Panc1 (cell line): ENCODE data around the gene MEIS2. TPM values are rescaled to one million over a fixed set of nuclear protein-coding genes. Genes with fewer than 3 reads are reported as not detected.

Experiments
- ATAC-seq: fragments of 200-7000 bp; cut with Tn5 transposase; 2 replicates; pipeline ENCODE4 v1.9.1; 2020; ENCODE audit warnings: mild to moderate bottlenecking, moderate library complexity
- BruUV-seq: library from RNA; stranded (reverse); fragments of 400-500 nt; replicated peaks from 2 replicates; lab custom pipeline; 2021; lab: Mats Ljungman, UMichigan
- CTCF ChIA-PET: fragments of 300-600 bp; sonication (Branson Sonifier 250); formaldehyde crosslinking; loops from one replicate; lab custom pipeline; 2022; ENCODE audit warnings: antibody characterized with exemption; lab: Charles Lee
- POLR2A ChIA-PET: fragments of 300-600 bp; sonication (Branson Sonifier 250); formaldehyde crosslinking; loops from one replicate; lab custom pipeline; 2022; ENCODE audit warnings: antibody characterized with exemption; lab: Charles Lee
- DNase-seq: peaks from one replicate; pipeline ENCODE4 v3.0.0-alpha.2; 2010; ENCODE audit warnings: low read depth, low spot score
- H3K27ac ChIP-seq: 2 replicates; pipeline ENCODE4 v1.5.1; 2011; ENCODE audit warnings: mild to moderate bottlenecking, low read length, inconsistent platforms
- H3K27me3 ChIP-seq: fragments of 200-500 bp; sonication (Bioruptor generic); 2 replicates; pipeline ENCODE4 v1.6.0; 2014; ENCODE audit warnings: low read length, inconsistent platforms; ENCODE audit not compliant: control insufficient read depth, insufficient read depth
- H3K36me3 ChIP-seq: fragments of 200-500 bp; sonication (Bioruptor generic); 2 replicates; pipeline ENCODE4 v1.5.1; 2014; ENCODE audit warnings: inconsistent platforms, mild to moderate bottlenecking, low read length, moderate library complexity; ENCODE audit not compliant: control insufficient read depth, insufficient read depth
- H3K4me1 ChIP-seq: 2 replicates; pipeline ENCODE4 v1.5.1; 2011; ENCODE audit warnings: inconsistent platforms, mild to moderate bottlenecking, low read length, moderate library complexity; ENCODE audit not compliant: control insufficient read depth, insufficient read depth
- H3K4me3 ChIP-seq, 2 experiments: 2 replicates each; pipeline ENCODE4 v1.5.1; 2011 to 2012; ENCODE audit warnings: low read depth in 2 of 2, low read length in 2 of 2, mild to moderate bottlenecking in 2 of 2, inconsistent platforms in 1 of 2, moderate library complexity in 1 of 2
- H3K9me3 ChIP-seq: fragments of 200-500 bp; sonication (Bioruptor generic); 2 replicates; pipeline ENCODE4 v1.5.1; 2014; ENCODE audit warnings: low read depth, mild to moderate bottlenecking, inconsistent platforms, low read length, moderate library complexity; ENCODE audit not compliant: control insufficient read depth, insufficient read depth
- POLR2AphosphoS5 ChIP-seq: IDR thresholded peaks from 2 replicates; pipeline ENCODE4 v1.6.1; 2012; ENCODE audit warnings: mild to moderate bottlenecking, low read depth, low read length, moderate library complexity
- SIN3A ChIP-seq: IDR thresholded peaks from 2 replicates; pipeline ENCODE4 v1.6.1; 2012; ENCODE audit warnings: low read depth, mild to moderate bottlenecking, low read length, moderate library complexity, borderline replicate concordance; ENCODE audit not compliant: insufficient read depth
- TCF7L2 ChIP-seq: IDR thresholded peaks from 2 replicates; pipeline ENCODE4 v1.6.1; 2011; ENCODE audit warnings: mild to moderate bottlenecking, low read depth, low read length, inconsistent platforms
- in situ Hi-C: cut with HindIII; loops from 2 replicates; pipeline ENCODE4 v1.10.0; 2016; ENCODE audit warnings: low sequenced_read_pairs, low pct_unique_long_range_greater_than_20kb
- intact Hi-C: fragments of 100-400 bp; cut with micrococcal nuclease; formaldehyde crosslinking; loops from one replicate; pipeline ENCODE4 v1.10.0; 2022; ENCODE audit not compliant: unreplicated experiment
- total RNA-seq: library from RNA; stranded (reverse); gene quantifications from one replicate; pipeline ENCODE4 v1.2.1, GENCODE V29; 2021; ENCODE audit not compliant: unreplicated experiment
- TF ChIP-seq, protein P1 (sequence below), 2 experiments: IDR thresholded peaks; 2 replicates each; pipeline ENCODE4 v1.6.1; 2011 to 2012; ENCODE audit warnings: low read depth in 2 of 2, control low read depth in 1 of 2, low read length in 1 of 2, mild to moderate bottlenecking in 1 of 2, moderate library complexity in 1 of 2; ENCODE audit not compliant: insufficient read depth in 1 of 2
- TF ChIP-seq, protein P2 (sequence below): fragments of 450-650 bp; IDR thresholded peaks from 2 replicates; pipeline ENCODE4 v1.5.1; 2017; ENCODE audit warnings: mild to moderate bottlenecking

The MEIS2 gene
- total RNA-seq, 1 experiment from 2014 or later: 9.3 TPM

DNA sequence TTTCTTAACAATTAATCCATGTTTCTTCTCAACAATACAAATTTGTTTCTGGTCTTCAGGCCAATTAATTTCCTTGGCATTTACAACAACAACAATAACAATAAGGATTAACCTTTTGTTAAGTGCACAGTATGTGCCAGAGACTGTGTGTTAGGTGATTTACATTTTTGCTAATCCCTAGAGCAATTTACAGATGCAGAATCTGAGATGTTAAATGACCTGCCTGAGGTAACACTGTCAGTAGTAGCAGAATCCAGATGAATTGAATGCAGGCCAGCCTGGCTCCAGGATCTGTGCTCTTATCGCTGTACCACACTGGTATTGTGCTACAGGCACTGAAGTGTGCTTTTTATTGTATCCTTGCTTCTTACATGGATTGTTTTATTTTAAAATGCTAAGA, 122.2 kb downstream of the MEIS2 start:
- no peak for ATAC-seq
- DNase-seq: no peak
- no TSS peak for BruUV-seq
- ChIA-PET POLR2A (no interaction called here), CTCF (no interaction called here)
- Histone ChIP-seq H3K4me1 (no peaks in the 10 kb centered on the region), H3K9me3 (no peaks in the 10 kb centered on the region), H3K4me3 (no peak overlapping the region), H3K27ac (no peak overlapping the region), H3K36me3 (no peaks in the 10 kb centered on the region), H3K27me3 (no peaks in the 10 kb centered on the region)
- TF ChIP-seq POLR2AphosphoS5: no peak
- TF ChIP-seq TCF7L2: no peak
- TF ChIP-seq SIN3A: no peak
- TF ChIP-seq, protein P1, sequence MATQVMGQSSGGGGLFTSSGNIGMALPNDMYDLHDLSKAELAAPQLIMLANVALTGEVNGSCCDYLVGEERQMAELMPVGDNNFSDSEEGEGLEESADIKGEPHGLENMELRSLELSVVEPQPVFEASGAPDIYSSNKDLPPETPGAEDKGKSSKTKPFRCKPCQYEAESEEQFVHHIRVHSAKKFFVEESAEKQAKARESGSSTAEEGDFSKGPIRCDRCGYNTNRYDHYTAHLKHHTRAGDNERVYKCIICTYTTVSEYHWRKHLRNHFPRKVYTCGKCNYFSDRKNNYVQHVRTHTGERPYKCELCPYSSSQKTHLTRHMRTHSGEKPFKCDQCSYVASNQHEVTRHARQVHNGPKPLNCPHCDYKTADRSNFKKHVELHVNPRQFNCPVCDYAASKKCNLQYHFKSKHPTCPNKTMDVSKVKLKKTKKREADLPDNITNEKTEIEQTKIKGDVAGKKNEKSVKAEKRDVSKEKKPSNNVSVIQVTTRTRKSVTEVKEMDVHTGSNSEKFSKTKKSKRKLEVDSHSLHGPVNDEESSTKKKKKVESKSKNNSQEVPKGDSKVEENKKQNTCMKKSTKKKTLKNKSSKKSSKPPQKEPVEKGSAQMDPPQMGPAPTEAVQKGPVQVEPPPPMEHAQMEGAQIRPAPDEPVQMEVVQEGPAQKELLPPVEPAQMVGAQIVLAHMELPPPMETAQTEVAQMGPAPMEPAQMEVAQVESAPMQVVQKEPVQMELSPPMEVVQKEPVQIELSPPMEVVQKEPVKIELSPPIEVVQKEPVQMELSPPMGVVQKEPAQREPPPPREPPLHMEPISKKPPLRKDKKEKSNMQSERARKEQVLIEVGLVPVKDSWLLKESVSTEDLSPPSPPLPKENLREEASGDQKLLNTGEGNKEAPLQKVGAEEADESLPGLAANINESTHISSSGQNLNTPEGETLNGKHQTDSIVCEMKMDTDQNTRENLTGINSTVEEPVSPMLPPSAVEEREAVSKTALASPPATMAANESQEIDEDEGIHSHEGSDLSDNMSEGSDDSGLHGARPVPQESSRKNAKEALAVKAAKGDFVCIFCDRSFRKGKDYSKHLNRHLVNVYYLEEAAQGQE (IDR thresholded peaks at IDR 0.05; ENCODE audit: insufficient read depth in 1 of 2, low read depth in 2 of 2, low read length in 1 of 2): no peak
- TF ChIP-seq, protein P2, sequence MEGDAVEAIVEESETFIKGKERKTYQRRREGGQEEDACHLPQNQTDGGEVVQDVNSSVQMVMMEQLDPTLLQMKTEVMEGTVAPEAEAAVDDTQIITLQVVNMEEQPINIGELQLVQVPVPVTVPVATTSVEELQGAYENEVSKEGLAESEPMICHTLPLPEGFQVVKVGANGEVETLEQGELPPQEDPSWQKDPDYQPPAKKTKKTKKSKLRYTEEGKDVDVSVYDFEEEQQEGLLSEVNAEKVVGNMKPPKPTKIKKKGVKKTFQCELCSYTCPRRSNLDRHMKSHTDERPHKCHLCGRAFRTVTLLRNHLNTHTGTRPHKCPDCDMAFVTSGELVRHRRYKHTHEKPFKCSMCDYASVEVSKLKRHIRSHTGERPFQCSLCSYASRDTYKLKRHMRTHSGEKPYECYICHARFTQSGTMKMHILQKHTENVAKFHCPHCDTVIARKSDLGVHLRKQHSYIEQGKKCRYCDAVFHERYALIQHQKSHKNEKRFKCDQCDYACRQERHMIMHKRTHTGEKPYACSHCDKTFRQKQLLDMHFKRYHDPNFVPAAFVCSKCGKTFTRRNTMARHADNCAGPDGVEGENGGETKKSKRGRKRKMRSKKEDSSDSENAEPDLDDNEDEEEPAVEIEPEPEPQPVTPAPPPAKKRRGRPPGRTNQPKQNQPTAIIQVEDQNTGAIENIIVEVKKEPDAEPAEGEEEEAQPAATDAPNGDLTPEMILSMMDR: no peak
- in situ Hi-C loops: no loop called here
- intact Hi-C loops: no loop called here

DNA sequence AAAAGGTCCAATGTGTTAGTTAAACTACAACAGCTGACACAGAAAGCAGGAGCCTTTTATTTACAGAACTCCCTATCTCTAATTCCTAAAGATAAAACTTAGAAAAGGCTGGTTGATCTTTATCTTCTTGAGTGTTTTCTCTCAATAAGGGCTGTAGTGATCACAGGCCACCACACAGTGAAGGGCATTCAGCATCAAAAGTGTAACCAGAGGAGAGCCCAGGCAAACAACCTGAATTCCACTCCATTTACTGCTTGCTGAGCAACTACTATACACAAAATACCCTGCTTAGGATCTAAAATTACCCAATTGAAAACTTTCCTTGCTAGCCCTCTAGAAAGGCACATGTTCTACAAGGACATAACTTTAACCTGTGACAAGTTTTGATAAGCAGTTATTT, 122.7 kb downstream of the MEIS2 start:
- BruUV-seq: no TSS peak
- H3K9me3 ChIP-seq: no peaks in the 10 kb centered on the region
- no peaks in the 10 kb centered on the region for H3K27me3 ChIP-seq
- H3K36me3 ChIP-seq: no peaks in the 10 kb centered on the region
- no peak for TF ChIP-seq SIN3A
- TF ChIP-seq, protein P2: no peak
- TF ChIP-seq TCF7L2: no peak
- TF ChIP-seq, protein P1 (IDR thresholded peaks at IDR 0.05; ENCODE audit: insufficient read depth in 1 of 2, low read depth in 2 of 2, low read length in 1 of 2): no peak
- no peak for TF ChIP-seq POLR2AphosphoS5
- H3K4me1 ChIP-seq: no peaks in the 10 kb centered on the region
- intact Hi-C loops: no loop called here
- DNase-seq: no peak
- no peak overlapping the region for H3K4me3 ChIP-seq
- in situ Hi-C loops: no loop called here
- ATAC-seq: no peak
- ChIA-PET CTCF (no interaction called here), POLR2A (no interaction called here)
- no peak overlapping the region for H3K27ac ChIP-seq
